ENCODE results near the gene ALKBH7.

ALKBH7 gene

GRCh38 chr19:6424195-6424938, 51.8 kb downstream of the ALKBH7 start, which contains the start of gene KHSRP:
KHSRP (minus strand) TSS chr19:6424811; CDS start chr19:6424701, 110 bp downstream.
- no peak for DNase-seq (ENCODE audit: extremely low read depth, low read depth)
- no peak for TF ChIP-seq CTCF (IDR thresholded peaks at IDR 0.05; ENCODE audit: low read depth, low read length)
